ENCODE data around the gene HLA-F. TPM values are rescaled to one million over a fixed set of nuclear protein-coding genes. Genes with fewer than 3 reads are reported as not detected.
A peak's percentile ranks its signal among the peaks of the same experiment; 100 is the strongest.

The HLA-F gene
- total RNA-seq, 1 experiment from 2014 or later, result 414 TPM

GRCh38 chr6:29723666-29724588 is 693 bp downstream of the HLA-F start:
- peak; percentile 40 for DNase-seq (ENCODE audit: low read depth)

GRCh38 chr6:29724937-29725869 is 2.0 kb downstream of the HLA-F start:
- no peak for DNase-seq (ENCODE audit: low read depth)

GRCh38 chr6:29726001-29726400 is 2.8 kb downstream of the HLA-F start:
- no peak for DNase-seq (ENCODE audit: low read depth)

GRCh38 chr6:29726571-29727194 is 3.4 kb downstream of the HLA-F start:
- DNase-seq (ENCODE audit: low read depth), result no peak

- DNase-seq (ENCODE audit: low read depth), result no peak
Measured at GRCh38 chr6:29727637-29728036, 4.4 kb downstream of the HLA-F start.

GRCh38 chr6:29728173-29728874 is 5.1 kb downstream of the HLA-F start:
- no peak for DNase-seq (ENCODE audit: low read depth)

GRCh38 chr6:29728875-29729270 is 5.6 kb downstream of the HLA-F start:
- no peak for DNase-seq (ENCODE audit: low read depth)

GRCh38 chr6:29729774-29730328 is 6.6 kb downstream of the HLA-F start:
- DNase-seq (ENCODE audit: low read depth), result no peak

- no peak for DNase-seq (ENCODE audit: low read depth)
Measured at GRCh38 chr6:29730575-29731126, 7.4 kb downstream of the HLA-F start.

GRCh38 chr6:29731281-29731680 is 8.0 kb downstream of the HLA-F start:
- DNase-seq (ENCODE audit: low read depth), result no peak

GRCh38 chr6:29733057-29733456 is 9.8 kb downstream of the HLA-F start:
- no peak for DNase-seq (ENCODE audit: low read depth)

GRCh38 chr6:29734046-29735018 is 11.1 kb downstream of the HLA-F start:
- no peak for DNase-seq (ENCODE audit: low read depth)

GRCh38 chr6:29736563-29736962 is 13.3 kb downstream of the HLA-F start:
- DNase-seq (ENCODE audit: low read depth), result no peak

GRCh38 chr6:29737707-29738630 is 14.7 kb downstream of the HLA-F start:
- peak; percentile 75 for DNase-seq (ENCODE audit: low read depth)

GRCh38 chr6:29739136-29739881 is 16.1 kb downstream of the HLA-F start:
- no peak for DNase-seq (ENCODE audit: low read depth)

- no peak for DNase-seq (ENCODE audit: low read depth)
Measured at GRCh38 chr6:29739882-29740261, 16.6 kb downstream of the HLA-F start.

- DNase-seq (ENCODE audit: low read depth), result no peak
Measured at GRCh38 chr6:29741592-29741991, 18.4 kb downstream of the HLA-F start.

GRCh38 chr6:29742127-29742526 is 18.9 kb downstream of the HLA-F start:
- no peak for DNase-seq (ENCODE audit: low read depth)

All from M059J (cell line).